Panc1 (cell line): ENCODE data around the gene APLP2. TPM values are rescaled to one million over a fixed set of nuclear protein-coding genes. Genes with fewer than 3 reads are reported as not detected.

ENCODE experiments used
- ATAC-seq: fragments of 200-7000 bp; cut with Tn5 transposase; 2 replicates; pipeline ENCODE4 v1.9.1; 2020; ENCODE audit warnings: mild to moderate bottlenecking, moderate library complexity
- BruUV-seq: library from RNA; stranded (reverse); fragments of 400-500 nt; replicated peaks from 2 replicates; lab custom pipeline; 2021; lab: Mats Ljungman, UMichigan
- CTCF ChIA-PET: fragments of 300-600 bp; sonication (Branson Sonifier 250); formaldehyde crosslinking; loops from one replicate; lab custom pipeline; 2022; ENCODE audit warnings: antibody characterized with exemption; lab: Charles Lee
- POLR2A ChIA-PET: fragments of 300-600 bp; sonication (Branson Sonifier 250); formaldehyde crosslinking; loops from one replicate; lab custom pipeline; 2022; ENCODE audit warnings: antibody characterized with exemption; lab: Charles Lee
- DNase-seq: peaks from one replicate; pipeline ENCODE4 v3.0.0-alpha.2; 2010; ENCODE audit warnings: low read depth, low spot score
- H3K27ac ChIP-seq: 2 replicates; pipeline ENCODE4 v1.5.1; 2011; ENCODE audit warnings: mild to moderate bottlenecking, low read length, inconsistent platforms
- H3K27me3 ChIP-seq: fragments of 200-500 bp; sonication (Bioruptor generic); 2 replicates; pipeline ENCODE4 v1.6.0; 2014; ENCODE audit warnings: low read length, inconsistent platforms; ENCODE audit not compliant: control insufficient read depth, insufficient read depth
- H3K36me3 ChIP-seq: fragments of 200-500 bp; sonication (Bioruptor generic); 2 replicates; pipeline ENCODE4 v1.5.1; 2014; ENCODE audit warnings: inconsistent platforms, mild to moderate bottlenecking, low read length, moderate library complexity; ENCODE audit not compliant: control insufficient read depth, insufficient read depth
- H3K4me1 ChIP-seq: 2 replicates; pipeline ENCODE4 v1.5.1; 2011; ENCODE audit warnings: inconsistent platforms, mild to moderate bottlenecking, low read length, moderate library complexity; ENCODE audit not compliant: control insufficient read depth, insufficient read depth
- H3K4me3 ChIP-seq, 2 experiments: 2 replicates each; pipeline ENCODE4 v1.5.1; 2011 to 2012; ENCODE audit warnings: low read depth in 2 of 2, low read length in 2 of 2, mild to moderate bottlenecking in 2 of 2, inconsistent platforms in 1 of 2, moderate library complexity in 1 of 2
- H3K9me3 ChIP-seq: fragments of 200-500 bp; sonication (Bioruptor generic); 2 replicates; pipeline ENCODE4 v1.5.1; 2014; ENCODE audit warnings: low read depth, mild to moderate bottlenecking, inconsistent platforms, low read length, moderate library complexity; ENCODE audit not compliant: control insufficient read depth, insufficient read depth
- POLR2AphosphoS5 ChIP-seq: IDR thresholded peaks from 2 replicates; pipeline ENCODE4 v1.6.1; 2012; ENCODE audit warnings: mild to moderate bottlenecking, low read depth, low read length, moderate library complexity
- SIN3A ChIP-seq: IDR thresholded peaks from 2 replicates; pipeline ENCODE4 v1.6.1; 2012; ENCODE audit warnings: low read depth, mild to moderate bottlenecking, low read length, moderate library complexity, borderline replicate concordance; ENCODE audit not compliant: insufficient read depth
- TCF7L2 ChIP-seq: IDR thresholded peaks from 2 replicates; pipeline ENCODE4 v1.6.1; 2011; ENCODE audit warnings: mild to moderate bottlenecking, low read depth, low read length, inconsistent platforms
- in situ Hi-C: cut with HindIII; loops from 2 replicates; pipeline ENCODE4 v1.10.0; 2016; ENCODE audit warnings: low sequenced_read_pairs, low pct_unique_long_range_greater_than_20kb
- intact Hi-C: fragments of 100-400 bp; cut with micrococcal nuclease; formaldehyde crosslinking; loops from one replicate; pipeline ENCODE4 v1.10.0; 2022; ENCODE audit not compliant: unreplicated experiment
- total RNA-seq: library from RNA; stranded (reverse); gene quantifications from one replicate; pipeline ENCODE4 v1.2.1, GENCODE V29; 2021; ENCODE audit not compliant: unreplicated experiment
- TF ChIP-seq, protein P1 (sequence below): fragments of 450-650 bp; IDR thresholded peaks from 2 replicates; pipeline ENCODE4 v1.5.1; 2017; ENCODE audit warnings: mild to moderate bottlenecking
- TF ChIP-seq, protein P2 (sequence below), 2 experiments: IDR thresholded peaks; 2 replicates each; pipeline ENCODE4 v1.6.1; 2011 to 2012; ENCODE audit warnings: low read depth in 2 of 2, control low read depth in 1 of 2, low read length in 1 of 2, mild to moderate bottlenecking in 1 of 2, moderate library complexity in 1 of 2; ENCODE audit not compliant: insufficient read depth in 1 of 2

The APLP2 gene
- total RNA-seq, 1 experiment from 2014 or later: 589 TPM

GRCh38 chr11:130175898-130176297 lies 106.2 kb downstream of the APLP2 start:
- Histone ChIP-seq H3K4me3 (no peak overlapping the region), H3K27ac (no peak overlapping the region), H3K27me3 (no peaks in the 10 kb centered on the region), H3K9me3 (no peaks in the 10 kb centered on the region; the same call in 1 of the 2 replicates), H3K4me1 (no peaks in the 10 kb centered on the region), H3K36me3 (no peaks in the 10 kb centered on the region)
- ChIA-PET CTCF (interaction anchor here (0.7 kb wide), 1 partner anchor 104 kb away, joined by 4 read pairs; no protein-coding TSS in a partner anchor), POLR2A (no interaction called here)
- no TSS peak for BruUV-seq
- in situ Hi-C loops: no loop called here
- DNase-seq (no peak), ATAC-seq (no peak)
- TF ChIP-seq, protein P1, sequence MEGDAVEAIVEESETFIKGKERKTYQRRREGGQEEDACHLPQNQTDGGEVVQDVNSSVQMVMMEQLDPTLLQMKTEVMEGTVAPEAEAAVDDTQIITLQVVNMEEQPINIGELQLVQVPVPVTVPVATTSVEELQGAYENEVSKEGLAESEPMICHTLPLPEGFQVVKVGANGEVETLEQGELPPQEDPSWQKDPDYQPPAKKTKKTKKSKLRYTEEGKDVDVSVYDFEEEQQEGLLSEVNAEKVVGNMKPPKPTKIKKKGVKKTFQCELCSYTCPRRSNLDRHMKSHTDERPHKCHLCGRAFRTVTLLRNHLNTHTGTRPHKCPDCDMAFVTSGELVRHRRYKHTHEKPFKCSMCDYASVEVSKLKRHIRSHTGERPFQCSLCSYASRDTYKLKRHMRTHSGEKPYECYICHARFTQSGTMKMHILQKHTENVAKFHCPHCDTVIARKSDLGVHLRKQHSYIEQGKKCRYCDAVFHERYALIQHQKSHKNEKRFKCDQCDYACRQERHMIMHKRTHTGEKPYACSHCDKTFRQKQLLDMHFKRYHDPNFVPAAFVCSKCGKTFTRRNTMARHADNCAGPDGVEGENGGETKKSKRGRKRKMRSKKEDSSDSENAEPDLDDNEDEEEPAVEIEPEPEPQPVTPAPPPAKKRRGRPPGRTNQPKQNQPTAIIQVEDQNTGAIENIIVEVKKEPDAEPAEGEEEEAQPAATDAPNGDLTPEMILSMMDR: no peak
- TF ChIP-seq SIN3A: no peak
- TF ChIP-seq, protein P2, sequence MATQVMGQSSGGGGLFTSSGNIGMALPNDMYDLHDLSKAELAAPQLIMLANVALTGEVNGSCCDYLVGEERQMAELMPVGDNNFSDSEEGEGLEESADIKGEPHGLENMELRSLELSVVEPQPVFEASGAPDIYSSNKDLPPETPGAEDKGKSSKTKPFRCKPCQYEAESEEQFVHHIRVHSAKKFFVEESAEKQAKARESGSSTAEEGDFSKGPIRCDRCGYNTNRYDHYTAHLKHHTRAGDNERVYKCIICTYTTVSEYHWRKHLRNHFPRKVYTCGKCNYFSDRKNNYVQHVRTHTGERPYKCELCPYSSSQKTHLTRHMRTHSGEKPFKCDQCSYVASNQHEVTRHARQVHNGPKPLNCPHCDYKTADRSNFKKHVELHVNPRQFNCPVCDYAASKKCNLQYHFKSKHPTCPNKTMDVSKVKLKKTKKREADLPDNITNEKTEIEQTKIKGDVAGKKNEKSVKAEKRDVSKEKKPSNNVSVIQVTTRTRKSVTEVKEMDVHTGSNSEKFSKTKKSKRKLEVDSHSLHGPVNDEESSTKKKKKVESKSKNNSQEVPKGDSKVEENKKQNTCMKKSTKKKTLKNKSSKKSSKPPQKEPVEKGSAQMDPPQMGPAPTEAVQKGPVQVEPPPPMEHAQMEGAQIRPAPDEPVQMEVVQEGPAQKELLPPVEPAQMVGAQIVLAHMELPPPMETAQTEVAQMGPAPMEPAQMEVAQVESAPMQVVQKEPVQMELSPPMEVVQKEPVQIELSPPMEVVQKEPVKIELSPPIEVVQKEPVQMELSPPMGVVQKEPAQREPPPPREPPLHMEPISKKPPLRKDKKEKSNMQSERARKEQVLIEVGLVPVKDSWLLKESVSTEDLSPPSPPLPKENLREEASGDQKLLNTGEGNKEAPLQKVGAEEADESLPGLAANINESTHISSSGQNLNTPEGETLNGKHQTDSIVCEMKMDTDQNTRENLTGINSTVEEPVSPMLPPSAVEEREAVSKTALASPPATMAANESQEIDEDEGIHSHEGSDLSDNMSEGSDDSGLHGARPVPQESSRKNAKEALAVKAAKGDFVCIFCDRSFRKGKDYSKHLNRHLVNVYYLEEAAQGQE (IDR thresholded peaks at IDR 0.05; ENCODE audit: insufficient read depth in 1 of 2, low read depth in 2 of 2, low read length in 1 of 2): no peak
- TF ChIP-seq TCF7L2: no peak
- no peak for TF ChIP-seq POLR2AphosphoS5
- intact Hi-C loops: no loop called here

- H3K4me1 ChIP-seq: 0 out of 2 replicates have a peak, but pooled peaks cover 6% of the 10 kb centered on the region
- CTCF ChIA-PET: no interaction called here
- no peak overlapping the region for H3K27ac ChIP-seq
Measured at GRCh38 chr11:130177782-130178181, 108.1 kb downstream of the APLP2 start.

More at GRCh38 chr11:130177782-130178181, 108.1 kb downstream of the APLP2 start:
- no peak overlapping the region for H3K4me3 ChIP-seq
- DNase-seq (no peak), ATAC-seq (no peak)
- TF ChIP-seq TCF7L2: no peak
- TF ChIP-seq, protein P1: no peak
- TF ChIP-seq, protein P2 (IDR thresholded peaks at IDR 0.05; ENCODE audit: insufficient read depth in 1 of 2, low read depth in 2 of 2, low read length in 1 of 2): no peak
- TF ChIP-seq SIN3A: no peak
- no peak for TF ChIP-seq POLR2AphosphoS5
- POLR2A ChIA-PET: no interaction called here
- no peaks in the 10 kb centered on the region for H3K36me3 ChIP-seq
- H3K27me3 ChIP-seq: no peaks in the 10 kb centered on the region
- intact Hi-C loops (no loop called here), in situ Hi-C loops (no loop called here)
- no peaks in the 10 kb centered on the region; the same call in 1 of the 2 replicates for H3K9me3 ChIP-seq
- no TSS peak for BruUV-seq
